ENCODE measurements around the gene NOVA2. TPM values are rescaled to one million over a fixed set of nuclear protein-coding genes. Genes with fewer than 3 reads are reported as not detected.

The NOVA2 gene
- total RNA-seq, 1 experiment from 2014 or later = not detected

- intact Hi-C loops (cut with micrococcal nuclease; ENCODE audit: unreplicated experiment) = no loop called here
- Histone ChIP-seq H3F3A (ENCODE audit: insufficient read depth, low read depth) (peaks cover 22% of the 10 kb centered on the region; the same call in 1 of the 2 replicates), H3K36me3 (ENCODE audit: low read depth) (no peaks in the 10 kb centered on the region), H3K4me2 (no peak within 1 kb of the TSS), H3K27ac (no peak within 1 kb of the TSS), H4K20me1 (ENCODE audit: insufficient read depth) (no peaks in the 10 kb centered on the region), H3K9me2 (ENCODE audit: insufficient read depth) (no peaks in the 10 kb centered on the region), H3K4me3 (no peak within 1 kb of the TSS), H2AFZ (no peak within 1 kb of the TSS), H3K9me3 (ENCODE audit: insufficient read depth, low read depth) (no peaks in the 10 kb centered on the region), H3K27me3 (ENCODE audit: insufficient read depth, low read depth) (no peaks in the 10 kb centered on the region), H3K79me2 (ENCODE audit: low read depth) (no peaks in the 10 kb centered on the region), H3K4me1 (replicated peaks; ENCODE audit: insufficient read depth) (no peaks in the 10 kb centered on the region)
- DNase-seq = no peak
- TF ChIP-seq EZH2 (IDR thresholded peaks at IDR 0.05; ENCODE audit: low read depth) = no peak
- TF ChIP-seq, protein P1, sequence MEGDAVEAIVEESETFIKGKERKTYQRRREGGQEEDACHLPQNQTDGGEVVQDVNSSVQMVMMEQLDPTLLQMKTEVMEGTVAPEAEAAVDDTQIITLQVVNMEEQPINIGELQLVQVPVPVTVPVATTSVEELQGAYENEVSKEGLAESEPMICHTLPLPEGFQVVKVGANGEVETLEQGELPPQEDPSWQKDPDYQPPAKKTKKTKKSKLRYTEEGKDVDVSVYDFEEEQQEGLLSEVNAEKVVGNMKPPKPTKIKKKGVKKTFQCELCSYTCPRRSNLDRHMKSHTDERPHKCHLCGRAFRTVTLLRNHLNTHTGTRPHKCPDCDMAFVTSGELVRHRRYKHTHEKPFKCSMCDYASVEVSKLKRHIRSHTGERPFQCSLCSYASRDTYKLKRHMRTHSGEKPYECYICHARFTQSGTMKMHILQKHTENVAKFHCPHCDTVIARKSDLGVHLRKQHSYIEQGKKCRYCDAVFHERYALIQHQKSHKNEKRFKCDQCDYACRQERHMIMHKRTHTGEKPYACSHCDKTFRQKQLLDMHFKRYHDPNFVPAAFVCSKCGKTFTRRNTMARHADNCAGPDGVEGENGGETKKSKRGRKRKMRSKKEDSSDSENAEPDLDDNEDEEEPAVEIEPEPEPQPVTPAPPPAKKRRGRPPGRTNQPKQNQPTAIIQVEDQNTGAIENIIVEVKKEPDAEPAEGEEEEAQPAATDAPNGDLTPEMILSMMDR (conservative IDR thresholded peaks at IDR 0.05) = no peak
- BruUV-seq (replicated peaks) = no TSS peak
- CTCF ChIA-PET = no interaction called here
- POLR2A ChIA-PET (ENCODE audit: unreplicated experiment) = no interaction called here
Measured at GRCh38 chr19:46022431-46023310, 49.0 kb upstream of the NOVA2 start, which contains the start of gene PGLYRP1. Gene PGLYRP1, minus strand, starts transcription at chr19:46023053. Its CDS starts 32 bp downstream, at chr19:46023021.

DNA sequence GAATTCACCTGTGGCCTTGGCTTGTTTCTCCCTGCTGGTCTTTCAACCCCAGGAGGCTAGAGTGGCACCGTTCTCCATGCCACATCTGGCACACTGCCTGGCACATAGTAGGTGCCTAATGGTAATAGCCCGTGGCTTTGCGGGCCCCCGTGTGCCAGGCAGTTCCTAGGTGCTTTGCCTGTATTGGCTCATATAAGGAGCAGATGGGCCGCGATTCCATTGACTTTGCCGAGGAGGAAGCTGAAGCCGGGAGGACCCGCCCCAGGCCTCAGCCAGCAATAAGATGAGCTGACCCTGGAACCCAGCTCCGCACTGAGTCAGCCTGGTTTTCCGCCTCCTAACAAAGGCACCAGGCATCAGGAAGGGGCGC lies 48.4 kb upstream of the NOVA2 start:
- intact Hi-C loops (cut with micrococcal nuclease; ENCODE audit: unreplicated experiment) = no loop called here
- Histone ChIP-seq H3K4me3 (no peak overlapping the region), H3K27me3 (ENCODE audit: insufficient read depth, low read depth) (no peaks in the 10 kb centered on the region), H3K4me2 (no peak overlapping the region), H2AFZ (no peak overlapping the region), H3F3A (ENCODE audit: insufficient read depth, low read depth) (peaks cover 22% of the 10 kb centered on the region; the same call in 1 of the 2 replicates), H3K79me2 (ENCODE audit: low read depth) (no peaks in the 10 kb centered on the region), H3K9me3 (ENCODE audit: insufficient read depth, low read depth) (no peaks in the 10 kb centered on the region), H3K9me2 (ENCODE audit: insufficient read depth) (no peaks in the 10 kb centered on the region), H3K4me1 (replicated peaks; ENCODE audit: insufficient read depth) (no peaks in the 10 kb centered on the region), H4K20me1 (ENCODE audit: insufficient read depth) (no peaks in the 10 kb centered on the region), H3K27ac (no peak overlapping the region), H3K36me3 (ENCODE audit: low read depth) (no peaks in the 10 kb centered on the region)
- BruUV-seq (replicated peaks) = no TSS peak
- ChIA-PET POLR2A (ENCODE audit: unreplicated experiment) (no interaction called here), CTCF (interaction anchor here (0.6 kb wide), 1 partner anchor 521 kb away, joined by 14 read pairs; no protein-coding TSS in a partner anchor)
- DNase-seq = no peak
- TF ChIP-seq, protein P1 (conservative IDR thresholded peaks at IDR 0.05) = no peak
- no peak for TF ChIP-seq EZH2 (IDR thresholded peaks at IDR 0.05; ENCODE audit: low read depth)

GRCh38 chr19:46021531-46022041 lies 47.9 kb upstream of the NOVA2 start:
- Histone ChIP-seq H2AFZ (no peak overlapping the region), H3K79me2 (ENCODE audit: low read depth) (no peaks in the 10 kb centered on the region), H3K4me3 (no peak overlapping the region), H3K4me1 (replicated peaks; ENCODE audit: insufficient read depth) (no peaks in the 10 kb centered on the region), H3K27ac (no peak overlapping the region), H4K20me1 (ENCODE audit: insufficient read depth) (no peaks in the 10 kb centered on the region; the same call in 1 of the 2 replicates), H3K27me3 (ENCODE audit: insufficient read depth, low read depth) (no peaks in the 10 kb centered on the region), H3K9me2 (ENCODE audit: insufficient read depth) (no peaks in the 10 kb centered on the region), H3K36me3 (ENCODE audit: low read depth) (no peaks in the 10 kb centered on the region), H3F3A (ENCODE audit: insufficient read depth, low read depth) (peaks cover 17% of the 10 kb centered on the region; the same call in 1 of the 2 replicates), H3K4me2 (no peak overlapping the region), H3K9me3 (ENCODE audit: insufficient read depth, low read depth) (no peaks in the 10 kb centered on the region)
- TF ChIP-seq, protein P1 (conservative IDR thresholded peaks at IDR 0.05) = no peak
- no peak for TF ChIP-seq EZH2 (IDR thresholded peaks at IDR 0.05; ENCODE audit: low read depth)
- no TSS peak for BruUV-seq (replicated peaks)
- intact Hi-C loops (cut with micrococcal nuclease; ENCODE audit: unreplicated experiment) = no loop called here
- ChIA-PET CTCF (interaction anchor here (0.6 kb wide), 2 partner anchors 19 to 521 kb away, joined by 7 to 14 read pairs; no protein-coding TSS in a partner anchor), POLR2A (ENCODE audit: unreplicated experiment) (no interaction called here)
- no peak for DNase-seq
